ENCODE measurements around the gene LDLRAD3. TPM values are rescaled to one million over a fixed set of nuclear protein-coding genes. Genes with fewer than 3 reads are reported as not detected.
A peak's percentile ranks its signal among the peaks of the same experiment; 100 is the strongest.

Gene LDLRAD3
- total RNA-seq, 1 donor from 2014 or later, result 0.98 TPM

- peak; percentile 50 for DNase-seq (ENCODE audit: low spot score)
- peak; percentile 90 for ATAC-seq
Observed at GRCh38 chr11:36258730-36259360, 315.0 kb downstream of the LDLRAD3 start.

GRCh38 chr11:36261094-36261493 lies 317.2 kb downstream of the LDLRAD3 start:
- no peak for DNase-seq (ENCODE audit: low spot score)
- no peak for ATAC-seq

- ATAC-seq (no peak), DNase-seq (ENCODE audit: low spot score) (no peak)
Observed at GRCh38 chr11:36264011-36264972, 320.4 kb downstream of the LDLRAD3 start.

- DNase-seq (ENCODE audit: low spot score), result no peak
- ATAC-seq, result no peak
Observed at GRCh38 chr11:36264973-36265344, 321.1 kb downstream of the LDLRAD3 start.

GRCh38 chr11:36265793-36266628 lies 322.1 kb downstream of the LDLRAD3 start:
- ATAC-seq, result peak; percentile 75

GRCh38 chr11:36266767-36267166 lies 322.9 kb downstream of the LDLRAD3 start:
- peak; percentile 71 for ATAC-seq

More at GRCh38 chr11:36265793-36266628, 322.1 kb downstream of the LDLRAD3 start:
- peak; percentile 67 for DNase-seq (ENCODE audit: low spot score)

GRCh38 chr11:36268337-36268985 lies 324.6 kb downstream of the LDLRAD3 start:
- ATAC-seq, result peak; percentile 43

More at GRCh38 chr11:36266767-36267166, 322.9 kb downstream of the LDLRAD3 start:
- no peak for DNase-seq (ENCODE audit: low spot score)

GRCh38 chr11:36270701-36271100 lies 326.8 kb downstream of the LDLRAD3 start:
- ATAC-seq, result no peak
- no peak for DNase-seq (ENCODE audit: low spot score)

More at GRCh38 chr11:36268337-36268985, 324.6 kb downstream of the LDLRAD3 start:
- DNase-seq (ENCODE audit: low spot score), result no peak

GRCh38 chr11:36271794-36272407 lies 328.0 kb downstream of the LDLRAD3 start:
- ATAC-seq (no peak), DNase-seq (ENCODE audit: low spot score) (no peak)

GRCh38 chr11:36273110-36273509 lies 329.2 kb downstream of the LDLRAD3 start:
- ATAC-seq (no peak), DNase-seq (ENCODE audit: low spot score) (no peak)

GRCh38 chr11:36274414-36274813 lies 330.6 kb downstream of the LDLRAD3 start:
- no peak for ATAC-seq
- DNase-seq (ENCODE audit: low spot score), result no peak

GRCh38 chr11:36278531-36279282 lies 334.8 kb downstream of the LDLRAD3 start:
- DNase-seq (ENCODE audit: low spot score) (no peak), ATAC-seq (no peak)

- ATAC-seq, result no peak
- DNase-seq (ENCODE audit: low spot score), result no peak
Observed at GRCh38 chr11:36280531-36280930, 336.7 kb downstream of the LDLRAD3 start.

All from left lobe of liver (tissue), 2 donors.